B cell (primary cell): ENCODE results near the gene SEC24C.
"Not testable (repeated sequence)": the region's sequence is repeated elsewhere in the genome, so short reads cannot be mapped to it uniquely, and the experiment has no call there.

ENCODE experiments used
- EZH2 ChIP-seq: IDR thresholded peaks from 2 replicates; pipeline ENCODE4 v1.6.1; 2012; ENCODE audit warnings: borderline replicate concordance, low read depth, mild to moderate bottlenecking, moderate library complexity, low read length; ENCODE audit not compliant: insufficient read depth, poor library complexity, severe bottlenecking
- TF ChIP-seq, protein P1 (sequence below): fragments of 200-600 bp; IDR thresholded peaks from one replicate; pipeline ENCODE4 v1.8.0; 2022; ENCODE audit warnings: antibody characterized with exemption, mild to moderate bottlenecking

DNA sequence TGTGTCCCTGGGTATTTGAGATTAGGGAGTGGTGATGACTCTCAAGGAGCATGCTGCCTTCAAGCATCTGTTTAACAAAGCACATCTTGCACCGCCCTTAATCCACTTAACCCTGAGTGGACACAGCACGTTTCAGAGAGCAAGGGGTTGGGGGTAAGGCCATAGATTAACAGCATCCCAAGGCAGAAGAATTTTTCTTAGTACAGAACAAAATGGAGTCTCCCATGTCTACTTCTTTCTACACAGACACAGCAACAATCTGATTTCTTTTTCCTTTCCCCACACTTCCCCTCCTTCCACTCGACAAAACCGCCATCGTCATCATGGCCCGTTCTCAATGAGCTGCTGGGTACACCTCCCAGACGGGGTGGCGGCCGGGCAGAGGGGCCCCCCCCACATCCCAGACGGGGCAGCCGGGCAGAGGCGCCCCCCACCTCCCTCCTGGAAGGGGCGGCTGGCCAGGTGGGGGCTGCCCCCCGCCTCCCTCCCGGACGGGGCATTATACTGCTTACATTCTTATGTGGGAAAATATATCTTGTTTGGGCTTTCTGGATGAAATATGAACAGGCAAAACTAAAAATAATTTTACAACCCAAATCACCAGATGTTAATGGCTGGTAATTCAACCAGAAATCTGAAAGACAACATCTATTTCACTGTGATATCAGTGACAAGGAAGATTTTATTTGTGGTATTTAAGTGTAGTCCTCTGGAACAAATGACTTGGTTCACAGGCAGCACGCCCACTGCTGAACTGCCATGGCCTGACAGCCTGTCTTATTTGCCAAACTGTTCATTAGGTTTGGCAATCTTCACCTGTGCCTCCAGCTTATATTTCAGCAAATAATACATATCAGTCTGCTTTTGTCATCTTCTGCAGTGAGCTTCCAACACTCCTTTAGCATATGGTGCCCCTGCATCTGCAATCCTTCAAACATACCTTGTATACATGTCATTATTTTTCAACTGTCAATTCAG lies 28.7 kb upstream of the SEC24C start:
- TF ChIP-seq, protein P1, sequence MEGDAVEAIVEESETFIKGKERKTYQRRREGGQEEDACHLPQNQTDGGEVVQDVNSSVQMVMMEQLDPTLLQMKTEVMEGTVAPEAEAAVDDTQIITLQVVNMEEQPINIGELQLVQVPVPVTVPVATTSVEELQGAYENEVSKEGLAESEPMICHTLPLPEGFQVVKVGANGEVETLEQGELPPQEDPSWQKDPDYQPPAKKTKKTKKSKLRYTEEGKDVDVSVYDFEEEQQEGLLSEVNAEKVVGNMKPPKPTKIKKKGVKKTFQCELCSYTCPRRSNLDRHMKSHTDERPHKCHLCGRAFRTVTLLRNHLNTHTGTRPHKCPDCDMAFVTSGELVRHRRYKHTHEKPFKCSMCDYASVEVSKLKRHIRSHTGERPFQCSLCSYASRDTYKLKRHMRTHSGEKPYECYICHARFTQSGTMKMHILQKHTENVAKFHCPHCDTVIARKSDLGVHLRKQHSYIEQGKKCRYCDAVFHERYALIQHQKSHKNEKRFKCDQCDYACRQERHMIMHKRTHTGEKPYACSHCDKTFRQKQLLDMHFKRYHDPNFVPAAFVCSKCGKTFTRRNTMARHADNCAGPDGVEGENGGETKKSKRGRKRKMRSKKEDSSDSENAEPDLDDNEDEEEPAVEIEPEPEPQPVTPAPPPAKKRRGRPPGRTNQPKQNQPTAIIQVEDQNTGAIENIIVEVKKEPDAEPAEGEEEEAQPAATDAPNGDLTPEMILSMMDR: not testable (repeated sequence)
- not testable (repeated sequence) for TF ChIP-seq EZH2
